Parathyroid adenoma (tissue), 2 donors: ENCODE measurements around the gene KIFC3.

Experiments
- H2AFZ ChIP-seq: fragments of 300-600 bp; sonication (generic); one replicate; pipeline ENCODE4 v1.7.0; 2017; ENCODE audit warnings: antibody characterized with exemption, mild to moderate bottlenecking
- H3K27ac ChIP-seq: fragments of 300-600 bp; sonication (generic); one replicate; pipeline ENCODE4 v1.7.0; 2017
- H3K27me3 ChIP-seq: fragments of 300-600 bp; sonication (generic); one replicate; pipeline ENCODE4 v1.7.0; 2017; ENCODE audit warnings: low read length; ENCODE audit not compliant: control insufficient read depth, insufficient read depth
- H3K36me3 ChIP-seq: fragments of 300-600 bp; sonication (generic); one replicate; pipeline ENCODE4 v1.7.0; 2017; ENCODE audit warnings: low read length; ENCODE audit not compliant: control insufficient read depth, insufficient read depth
- H3K4me1 ChIP-seq: fragments of 300-600 bp; sonication (generic); one replicate; pipeline ENCODE4 v1.7.0; 2017; ENCODE audit warnings: control low read depth
- H3K4me2 ChIP-seq: fragments of 300-600 bp; sonication (generic); one replicate; pipeline ENCODE4 v1.7.0; 2017; ENCODE audit warnings: low read length
- H3K4me3 ChIP-seq: fragments of 300-600 bp; sonication (generic); one replicate; pipeline ENCODE4 v1.7.0; 2017; ENCODE audit warnings: low read depth, low read length
- H3K79me2 ChIP-seq: fragments of 300-600 bp; sonication (generic); one replicate; pipeline ENCODE4 v1.7.0; 2017; ENCODE audit warnings: control low read depth
- H3K9ac ChIP-seq: fragments of 300-600 bp; sonication (generic); one replicate; pipeline ENCODE4 v1.7.0; 2017; ENCODE audit warnings: mild to moderate bottlenecking
- H3K9me3 ChIP-seq: fragments of 300-600 bp; sonication (generic); one replicate; pipeline ENCODE4 v1.7.0; 2017; ENCODE audit warnings: low read length; ENCODE audit not compliant: control insufficient read depth
- TF ChIP-seq, protein P1 (sequence below): fragments of 300-600 bp; sonication (generic); IDR thresholded peaks from one replicate; pipeline ENCODE4 v1.7.0; 2017; ENCODE audit warnings: antibody characterized with exemption, mild to moderate bottlenecking
- donor health status: primary hyperparathyroidism.

The KIFC3 gene

GRCh38 chr16:57741660-57742191 lies 60.6 kb downstream of the KIFC3 start:
- Histone ChIP-seq H3K4me3 (no peak overlapping the region), H3K4me2 (no peak overlapping the region), H3K27ac (no peak overlapping the region), H2AFZ (no peak overlapping the region), H3K79me2 (peaks cover 11% of the 10 kb centered on the region), H3K36me3 (no peaks in the 10 kb centered on the region), H3K9ac (no peak overlapping the region), H3K4me1 (peaks cover under 1% of the 10 kb centered on the region), H3K27me3 (no peaks in the 10 kb centered on the region), H3K9me3 (no peaks in the 10 kb centered on the region)
- TF ChIP-seq, protein P1, sequence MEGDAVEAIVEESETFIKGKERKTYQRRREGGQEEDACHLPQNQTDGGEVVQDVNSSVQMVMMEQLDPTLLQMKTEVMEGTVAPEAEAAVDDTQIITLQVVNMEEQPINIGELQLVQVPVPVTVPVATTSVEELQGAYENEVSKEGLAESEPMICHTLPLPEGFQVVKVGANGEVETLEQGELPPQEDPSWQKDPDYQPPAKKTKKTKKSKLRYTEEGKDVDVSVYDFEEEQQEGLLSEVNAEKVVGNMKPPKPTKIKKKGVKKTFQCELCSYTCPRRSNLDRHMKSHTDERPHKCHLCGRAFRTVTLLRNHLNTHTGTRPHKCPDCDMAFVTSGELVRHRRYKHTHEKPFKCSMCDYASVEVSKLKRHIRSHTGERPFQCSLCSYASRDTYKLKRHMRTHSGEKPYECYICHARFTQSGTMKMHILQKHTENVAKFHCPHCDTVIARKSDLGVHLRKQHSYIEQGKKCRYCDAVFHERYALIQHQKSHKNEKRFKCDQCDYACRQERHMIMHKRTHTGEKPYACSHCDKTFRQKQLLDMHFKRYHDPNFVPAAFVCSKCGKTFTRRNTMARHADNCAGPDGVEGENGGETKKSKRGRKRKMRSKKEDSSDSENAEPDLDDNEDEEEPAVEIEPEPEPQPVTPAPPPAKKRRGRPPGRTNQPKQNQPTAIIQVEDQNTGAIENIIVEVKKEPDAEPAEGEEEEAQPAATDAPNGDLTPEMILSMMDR = no peak

DNA sequence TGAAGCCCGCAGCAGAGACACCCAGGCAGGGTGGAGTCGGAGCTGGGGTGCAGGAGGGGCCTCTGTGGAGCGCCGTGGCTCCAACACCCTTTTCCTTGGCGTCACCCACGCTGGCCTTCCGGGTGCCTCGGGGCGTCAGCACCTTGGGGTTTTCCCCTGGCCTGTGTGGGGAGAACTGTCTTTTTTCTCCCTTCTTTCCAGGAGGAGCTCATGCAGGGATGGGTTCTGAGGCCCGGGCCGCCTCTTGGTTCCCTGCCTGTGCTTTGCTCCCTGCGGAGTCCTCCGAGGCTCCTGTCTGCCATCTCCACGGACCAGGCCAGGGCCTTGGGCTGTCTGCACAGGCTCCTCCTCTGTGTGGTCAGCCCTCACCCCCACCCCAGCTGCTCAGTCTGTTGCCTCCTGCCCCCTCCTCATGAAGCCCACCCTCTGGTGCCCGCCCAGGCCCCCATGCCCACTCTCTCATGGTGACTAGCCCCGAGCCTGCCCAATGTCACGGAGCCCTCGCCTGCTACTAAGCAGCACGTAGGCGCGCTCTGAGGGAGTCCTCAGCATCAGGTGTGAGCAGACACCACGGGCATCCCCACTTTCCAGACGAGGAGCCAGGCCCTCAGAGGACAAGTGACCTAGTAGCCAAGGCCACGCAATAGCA lies 61.7 kb downstream of the KIFC3 start:
- TF ChIP-seq, protein P1 = no peak
- Histone ChIP-seq H3K4me1 (peaks cover 5% of the 10 kb centered on the region), H3K4me3 (no peak overlapping the region), H3K9ac (no peak overlapping the region), H3K27me3 (no peaks in the 10 kb centered on the region), H2AFZ (no peak overlapping the region), H3K79me2 (peaks cover 11% of the 10 kb centered on the region), H3K9me3 (no peaks in the 10 kb centered on the region), H3K27ac (no peak overlapping the region), H3K36me3 (no peaks in the 10 kb centered on the region), H3K4me2 (no peak overlapping the region)

DNA sequence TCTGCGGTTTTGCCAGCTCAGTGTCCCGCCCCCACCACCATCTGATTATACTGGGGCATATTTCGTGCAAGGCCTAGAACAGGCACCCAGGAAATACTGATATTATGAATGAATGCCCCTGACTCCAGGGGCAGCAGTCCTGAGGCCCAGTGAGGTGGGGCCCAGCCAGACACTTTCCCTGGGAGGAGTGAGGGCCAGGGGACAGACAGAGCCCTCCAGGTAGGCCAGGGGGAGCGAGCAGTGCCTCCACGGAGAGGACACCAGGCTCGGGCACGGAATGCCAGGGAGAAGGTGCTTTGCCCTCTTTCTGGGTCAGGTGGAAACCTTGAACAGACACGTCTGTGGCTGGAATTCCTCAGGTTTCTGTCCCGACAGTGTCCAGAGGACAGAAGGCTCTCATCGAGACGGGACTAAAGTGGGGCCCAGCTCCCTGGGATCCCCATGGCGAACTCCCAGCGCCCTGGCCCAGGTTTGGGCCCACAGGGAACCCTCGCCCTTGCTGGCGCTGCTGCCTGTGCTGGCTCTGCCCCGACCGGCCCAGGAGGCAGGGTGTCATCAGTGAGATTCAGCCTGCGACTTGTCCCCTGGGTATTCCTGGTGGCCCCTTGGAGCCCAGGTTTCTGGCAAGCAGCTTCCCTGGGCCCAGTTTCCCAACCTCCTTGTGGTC lies 62.4 kb downstream of the KIFC3 start:
- H3K4me1 ChIP-seq = peaks cover 5% of the 10 kb centered on the region
- no peaks in the 10 kb centered on the region for H3K36me3 ChIP-seq
- H3K9ac ChIP-seq = no peak overlapping the region

DNA sequence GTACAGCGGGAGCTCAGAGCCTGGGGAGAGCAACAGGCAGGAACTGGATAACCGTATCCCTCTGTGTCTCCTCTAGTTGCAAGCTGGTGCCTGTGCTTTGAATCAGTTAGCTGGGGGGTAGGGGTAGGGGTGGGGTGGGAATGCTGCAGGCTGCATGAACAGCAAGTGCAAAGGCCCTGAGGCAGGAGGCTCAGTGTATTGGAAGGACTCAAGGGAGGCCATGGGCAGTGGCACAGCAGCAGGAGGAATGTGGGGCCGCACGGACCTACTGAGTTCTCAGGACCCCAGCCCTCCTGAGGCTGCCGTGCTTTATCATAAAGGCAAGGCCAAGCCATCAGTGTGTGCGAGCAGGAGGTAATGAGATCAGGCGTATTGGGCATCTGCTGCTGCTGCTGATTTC lies 63.4 kb downstream of the KIFC3 start:
- Histone ChIP-seq H3K4me3 (no peak overlapping the region), H3K27ac (no peak overlapping the region), H3K36me3 (no peaks in the 10 kb centered on the region), H3K79me2 (peaks cover 11% of the 10 kb centered on the region), H3K4me2 (no peak overlapping the region), H3K9ac (no peak overlapping the region), H2AFZ (no peak overlapping the region), H3K27me3 (no peaks in the 10 kb centered on the region), H3K9me3 (no peaks in the 10 kb centered on the region), H3K4me1 (peaks cover 5% of the 10 kb centered on the region)
- TF ChIP-seq, protein P1 = no peak

More for the DNA sequence above, 62.4 kb downstream of the KIFC3 start:
- H3K27me3 ChIP-seq = no peaks in the 10 kb centered on the region
- H3K4me2 ChIP-seq = no peak overlapping the region
- peaks cover 11% of the 10 kb centered on the region for H3K79me2 ChIP-seq
- TF ChIP-seq, protein P1 = no peak
- H2AFZ ChIP-seq = no peak overlapping the region
- no peak overlapping the region for H3K27ac ChIP-seq
- no peak overlapping the region for H3K4me3 ChIP-seq
- H3K9me3 ChIP-seq = no peaks in the 10 kb centered on the region
